NCI-H446 treated with DMSO at 0.1 percent for 48 hours (cell line): ENCODE results near the gene ZSCAN5C.
"Not testable (repeated sequence)": the region's sequence is repeated elsewhere in the genome, so short reads cannot be mapped to it uniquely, and the experiment has no call there.

Experiments used
- DNase-seq: peaks from one replicate; lab custom pipeline; 2025; lab: John Stamatoyannopoulos, UW

Gene ZSCAN5C, protein sequence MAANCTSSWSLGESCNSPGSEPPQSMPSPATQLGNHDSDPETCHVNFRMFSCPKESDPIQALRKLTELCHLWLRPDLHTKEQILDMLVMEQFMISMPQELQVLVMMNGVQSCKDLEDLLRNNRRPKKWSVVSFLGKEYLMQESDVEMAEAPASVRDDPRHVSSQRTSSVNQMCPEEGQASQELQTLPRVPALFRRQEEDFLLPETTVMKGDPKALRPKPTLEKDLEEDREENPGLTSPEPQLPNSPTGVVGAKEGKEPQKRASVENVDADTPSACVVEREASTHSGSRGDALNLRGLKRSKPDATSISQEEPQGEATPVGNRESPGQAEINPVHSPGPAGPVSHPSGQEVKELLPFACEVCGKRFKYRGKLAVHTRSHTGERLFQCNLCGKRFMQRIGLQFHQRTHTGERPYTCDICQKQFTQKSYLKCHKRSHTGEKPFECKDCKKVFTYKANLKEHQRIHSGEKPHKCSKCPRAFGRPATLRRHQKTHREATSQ

DNA sequence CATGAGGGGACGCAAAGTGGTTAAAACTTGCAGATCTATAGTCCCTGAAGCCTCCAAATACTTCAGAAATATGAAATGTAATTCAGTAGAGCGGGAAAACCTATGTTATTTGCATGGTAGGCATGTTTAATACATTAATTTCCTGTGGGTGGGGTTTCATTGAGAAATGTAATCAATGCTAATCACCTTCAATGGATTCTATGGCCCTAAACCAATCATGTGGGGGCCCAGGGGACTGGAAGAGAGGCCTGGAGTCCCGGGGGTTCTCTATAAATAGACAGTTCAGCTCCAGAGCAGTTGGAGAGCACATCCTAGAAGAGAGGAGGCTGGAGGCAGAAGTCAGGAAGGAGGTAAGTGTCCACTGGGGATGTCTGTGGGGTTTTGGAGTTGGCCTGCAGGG lies at the start of gene ZSCAN5C:
Gene ZSCAN5C, plus strand, starts transcription at position 301 of the 400 bp plus-strand sequence. CDS start 3,641 bp downstream, outside the sequence.
- DNase-seq, result no peak

DNA sequence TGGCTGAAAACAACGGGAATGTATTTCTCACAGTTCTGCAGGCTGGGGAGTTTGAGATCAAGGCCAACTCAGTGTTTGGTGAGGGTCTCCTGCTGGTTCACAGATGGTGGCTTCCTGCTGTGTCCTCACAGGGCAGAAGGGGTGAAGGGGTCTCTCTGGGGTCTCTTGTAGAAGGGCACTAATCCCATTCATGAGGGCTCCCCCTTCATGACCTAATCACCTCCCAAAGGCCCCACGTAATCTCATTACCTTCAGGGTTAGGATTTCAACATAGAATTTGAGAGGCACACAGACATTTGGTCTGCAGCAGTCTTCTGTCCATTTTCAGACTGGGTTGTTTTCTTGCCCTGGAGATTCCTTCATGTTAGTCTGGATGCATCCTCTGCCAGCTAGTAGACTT lies 49.4 kb upstream of the ZSCAN5C start:
- DNase-seq, result no peak

DNA sequence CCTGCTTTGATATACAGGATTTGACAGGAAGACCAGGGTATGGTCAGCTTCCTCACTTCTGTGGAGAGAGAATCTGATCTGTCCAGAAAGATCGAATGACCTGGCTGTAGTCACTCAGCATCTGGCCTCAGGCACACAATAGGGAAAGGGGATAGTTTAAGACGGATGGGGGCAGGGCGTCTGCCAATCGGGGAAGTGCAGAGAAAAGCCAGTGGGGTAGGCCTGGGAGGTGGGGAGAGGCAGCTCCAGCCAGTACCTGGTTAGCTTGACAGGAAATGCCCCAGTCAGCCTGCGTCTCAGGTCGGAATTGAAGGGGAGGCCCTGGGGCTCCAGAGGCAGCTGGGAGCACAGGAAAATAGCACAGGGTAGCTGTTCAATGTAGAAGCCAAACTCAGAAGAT lies 48.6 kb upstream of the ZSCAN5C start:
- DNase-seq, result no peak

DNA sequence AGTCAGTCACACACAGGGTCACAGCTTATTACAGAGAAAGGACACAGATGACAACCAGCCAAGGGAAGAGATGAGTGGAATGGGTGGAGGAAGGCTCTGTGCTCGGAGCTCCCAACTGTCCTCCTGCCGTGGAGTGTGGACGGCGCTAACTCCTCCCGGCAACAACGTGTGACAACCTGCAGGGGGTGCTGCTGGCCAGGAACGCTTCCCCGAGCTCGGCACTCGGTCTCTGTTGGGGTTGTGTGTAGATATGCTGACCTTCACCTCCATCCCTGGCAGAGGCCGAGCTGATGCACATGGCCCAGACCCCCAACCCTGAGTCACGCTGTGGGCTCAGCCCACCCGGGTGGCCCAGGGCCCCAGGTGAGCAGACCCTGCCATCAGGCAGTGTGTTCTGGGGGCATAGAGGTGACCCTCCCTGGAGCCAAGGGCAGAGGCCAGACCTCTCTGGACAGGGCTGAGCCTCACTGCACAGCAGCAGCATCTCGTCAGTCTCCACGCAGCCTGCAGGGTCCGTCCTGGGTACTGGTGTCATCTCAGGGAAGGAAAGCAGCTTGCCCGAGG lies 46.9 kb upstream of the ZSCAN5C start:
- no peak for DNase-seq

DNA sequence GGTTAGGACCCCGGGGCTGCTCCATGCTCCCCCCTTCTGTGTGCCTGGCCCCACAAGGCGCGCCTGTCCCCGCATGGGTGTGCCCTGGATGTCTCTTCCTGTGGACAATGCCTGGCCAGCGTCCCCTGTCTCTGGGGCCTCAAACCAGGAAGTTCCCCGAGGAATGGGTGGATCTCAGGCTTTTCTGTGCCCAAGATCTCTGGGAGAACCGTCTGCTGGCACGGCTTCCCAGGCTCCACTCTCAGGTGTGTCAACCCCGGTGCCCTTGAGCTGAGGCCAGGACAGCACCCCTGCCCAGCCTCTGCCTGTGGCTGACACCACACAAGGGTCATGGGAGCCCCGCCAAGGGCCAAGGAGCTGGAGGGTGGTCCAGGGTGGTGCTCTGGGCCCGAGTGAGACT lies 45.3 kb upstream of the ZSCAN5C start:
- no peak for DNase-seq

DNA sequence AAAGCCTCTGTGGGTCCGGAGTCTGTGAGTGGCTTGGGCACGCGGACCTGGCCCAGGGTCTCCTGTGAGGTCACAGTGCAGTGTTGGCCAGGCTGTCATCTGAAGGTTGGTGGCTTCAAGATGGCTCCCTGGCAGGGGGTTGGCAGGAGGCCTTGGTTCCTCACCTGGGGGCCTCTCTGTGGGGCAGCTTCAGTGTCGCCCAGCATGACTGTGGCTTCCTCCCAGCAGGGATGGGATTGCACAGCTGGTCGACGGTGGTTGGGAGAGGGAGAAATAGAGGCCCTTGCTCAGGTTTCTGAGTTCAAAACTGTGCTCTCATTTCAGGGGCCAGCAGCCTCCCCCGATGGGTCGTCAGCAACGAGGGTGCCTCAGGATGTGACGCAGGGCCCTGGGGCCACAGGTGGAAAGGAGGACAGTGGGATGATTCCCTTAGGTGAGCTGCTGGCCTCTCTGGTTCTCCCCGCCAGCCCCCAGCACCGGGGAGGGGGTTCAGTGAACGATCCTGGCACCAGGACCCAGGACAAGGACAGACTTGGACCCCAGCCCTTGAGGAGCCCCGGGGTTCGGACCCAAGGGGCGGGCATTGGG lies 43.8 kb upstream of the ZSCAN5C start:
- DNase-seq, result no peak

DNA sequence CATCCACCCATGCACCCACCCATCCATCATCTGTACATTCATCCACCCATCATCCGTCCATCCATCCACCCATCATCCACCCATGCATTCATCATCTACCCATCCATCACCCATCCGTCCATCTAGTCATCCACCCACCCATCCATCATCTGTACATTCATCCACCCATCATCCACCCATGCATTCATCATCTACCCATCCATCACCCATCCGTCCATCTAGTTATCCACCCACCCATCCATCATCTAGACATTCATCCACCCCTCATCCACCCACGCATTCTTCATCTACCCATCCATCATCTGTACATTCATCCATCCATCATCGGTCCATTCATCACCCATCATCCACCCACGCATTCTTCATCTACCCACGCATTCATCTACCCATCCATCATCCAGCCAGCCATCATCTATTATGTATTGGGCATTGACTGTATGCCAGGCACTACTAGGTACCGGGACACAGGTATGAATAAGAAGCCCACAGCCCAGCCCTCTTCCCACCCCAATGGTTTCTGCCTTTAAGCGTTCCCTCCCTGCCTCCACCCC lies 43.0 kb upstream of the ZSCAN5C start:
- no peak for DNase-seq

DNA sequence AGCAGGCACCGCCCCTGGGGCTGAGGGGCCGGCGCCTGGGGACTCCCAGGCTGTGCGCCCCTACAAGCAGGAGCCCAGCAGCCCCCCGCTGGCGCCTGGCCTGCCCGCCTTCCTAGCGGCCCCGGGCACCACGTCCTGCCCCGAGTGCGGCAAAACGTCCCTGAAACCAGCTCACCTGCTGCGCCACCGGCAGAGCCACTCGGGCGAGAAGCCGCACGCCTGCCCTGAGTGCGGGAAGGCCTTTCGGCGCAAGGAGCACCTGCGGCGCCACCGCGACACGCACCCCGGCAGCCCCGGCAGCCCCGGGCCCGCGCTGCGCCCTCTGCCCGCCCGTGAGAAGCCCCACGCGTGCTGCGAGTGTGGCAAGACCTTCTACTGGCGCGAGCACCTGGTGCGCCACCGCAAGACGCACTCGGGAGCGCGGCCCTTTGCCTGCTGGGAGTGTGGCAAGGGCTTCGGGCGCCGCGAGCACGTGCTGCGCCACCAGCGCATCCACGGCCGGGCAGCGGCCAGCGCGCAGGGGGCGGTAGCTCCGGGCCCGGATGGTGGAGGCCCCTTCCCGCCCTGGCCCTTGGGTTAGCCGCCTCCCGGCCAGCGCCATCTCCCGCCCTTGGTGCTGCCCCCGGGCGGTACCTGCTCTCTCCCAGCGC lies 42.3 kb upstream of the ZSCAN5C start:
- no peak for DNase-seq

DNA sequence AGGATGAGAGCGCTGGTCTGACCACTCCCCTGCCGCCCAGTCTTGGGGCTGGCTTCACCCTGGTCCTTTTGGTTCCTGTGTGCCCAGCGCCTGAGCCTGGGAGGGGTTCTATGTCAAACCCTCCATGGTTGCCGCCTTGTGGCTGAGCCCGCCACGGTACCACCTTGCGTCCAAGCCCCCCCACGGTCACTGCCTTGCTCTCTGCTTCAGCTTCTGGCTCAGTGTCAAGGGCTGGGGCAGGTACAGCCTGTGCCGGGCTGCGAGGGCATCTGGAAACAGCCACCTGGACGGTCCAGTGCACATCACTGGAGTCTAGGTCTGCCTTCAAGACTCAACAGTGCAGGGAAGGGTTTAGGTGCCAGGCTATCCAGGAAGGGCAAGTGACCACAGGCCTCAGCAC lies 40.5 kb upstream of the ZSCAN5C start:
- DNase-seq, result no peak

DNA sequence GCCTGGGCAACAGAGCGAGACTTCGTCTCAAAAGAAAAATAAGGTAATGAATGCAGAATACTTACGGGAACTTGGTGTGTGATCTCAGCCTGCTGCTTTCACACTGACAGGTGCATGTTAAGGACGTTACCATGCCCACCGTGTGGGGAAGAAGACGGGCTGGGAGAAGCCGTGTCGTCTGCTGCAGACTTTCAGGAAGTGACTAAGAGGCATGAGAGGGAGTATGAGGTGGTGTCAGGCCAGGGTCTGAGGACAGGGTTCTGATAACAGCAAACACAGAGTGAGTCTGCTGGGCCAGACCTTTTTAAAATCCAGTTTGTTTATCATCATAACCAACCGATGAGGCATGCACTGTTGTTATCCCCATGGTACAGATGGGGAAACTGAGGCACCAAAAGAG lies 39.8 kb upstream of the ZSCAN5C start:
- DNase-seq, result no peak

DNA sequence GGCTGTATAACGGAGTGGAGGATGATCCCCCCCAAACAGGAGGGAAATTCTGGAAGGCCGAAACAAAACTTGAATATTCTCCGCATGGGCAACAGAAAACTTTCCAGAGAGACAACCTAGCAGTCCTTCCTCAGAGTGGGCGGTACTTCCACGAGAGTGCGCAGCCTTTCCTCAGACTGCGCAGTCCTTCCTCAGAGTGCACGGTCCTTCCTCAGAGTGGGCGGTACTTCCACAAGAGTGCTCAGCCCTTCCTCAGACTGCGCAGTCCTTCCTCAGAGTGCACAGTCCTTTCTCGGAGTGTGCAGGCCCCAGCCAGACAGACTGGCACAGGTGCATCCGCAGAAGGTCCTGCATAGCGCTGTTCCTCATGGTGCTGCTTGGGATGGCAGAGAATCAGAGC lies 39.0 kb upstream of the ZSCAN5C start:
- no peak for DNase-seq

DNA sequence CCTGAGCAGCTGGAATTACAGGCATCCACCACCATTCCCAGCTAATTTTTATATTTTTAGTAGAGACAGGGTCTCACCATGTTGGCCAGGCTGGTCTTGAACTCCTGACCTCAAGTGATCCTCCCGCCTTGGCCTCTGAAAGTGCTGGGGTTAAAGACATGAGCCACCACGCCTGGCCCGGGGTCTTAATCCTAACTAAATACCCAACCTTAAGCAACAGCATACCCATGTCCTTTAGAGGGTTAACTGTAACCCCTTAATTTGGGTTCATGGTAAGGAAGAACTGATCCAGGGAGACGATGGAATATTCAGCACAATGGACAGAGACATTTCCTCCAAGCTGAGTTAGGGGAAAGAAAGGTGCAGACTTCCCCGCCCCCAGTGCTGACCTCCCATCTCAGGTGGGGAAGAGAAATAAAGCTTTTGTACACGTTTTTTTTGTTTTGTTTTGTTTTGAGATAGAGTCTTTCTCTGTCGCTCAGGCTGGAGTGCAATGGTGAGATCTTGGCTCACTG lies 35.0 kb upstream of the ZSCAN5C start:
- no peak for DNase-seq

DNA sequence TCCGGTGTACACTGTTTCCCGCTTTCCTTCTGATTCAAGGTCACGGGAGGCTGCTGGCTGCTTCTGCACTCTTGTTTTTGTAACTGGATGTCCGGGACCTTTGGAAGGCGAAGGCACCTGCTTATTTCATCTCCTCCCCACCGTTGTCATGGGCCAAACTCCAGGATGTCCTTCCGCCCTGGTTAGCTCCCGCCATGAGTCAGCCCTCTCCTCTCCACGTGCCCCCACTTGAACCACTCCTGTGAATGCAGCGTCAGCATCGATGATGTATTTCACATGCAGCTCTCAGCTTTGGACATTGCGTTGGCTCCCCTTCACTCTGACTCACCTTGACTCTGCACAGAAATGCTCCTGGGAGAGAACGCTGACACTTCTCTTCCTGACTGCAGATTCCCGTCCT lies 31.8 kb upstream of the ZSCAN5C start:
- no peak for DNase-seq

DNA sequence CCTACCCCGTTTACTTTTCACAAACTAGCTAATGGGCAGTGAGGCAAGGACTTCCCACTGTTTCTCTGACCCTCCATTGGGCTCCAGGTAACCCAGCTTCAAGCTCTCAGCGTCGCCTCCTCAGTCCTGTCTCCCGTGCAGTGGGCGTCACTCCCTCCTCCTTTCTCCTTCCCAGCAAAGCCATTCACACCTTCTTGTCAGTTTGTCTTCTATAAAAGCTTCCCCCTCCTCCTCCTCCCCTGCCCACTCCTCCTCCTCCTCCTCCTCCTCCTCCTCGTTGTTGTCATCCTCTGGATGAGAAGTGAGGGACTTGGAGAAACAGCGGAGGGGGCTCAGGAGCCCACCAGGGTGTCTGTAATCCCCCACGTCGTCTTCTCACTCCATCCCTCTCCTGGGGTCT lies 28.0 kb upstream of the ZSCAN5C start:
- no peak for DNase-seq

DNA sequence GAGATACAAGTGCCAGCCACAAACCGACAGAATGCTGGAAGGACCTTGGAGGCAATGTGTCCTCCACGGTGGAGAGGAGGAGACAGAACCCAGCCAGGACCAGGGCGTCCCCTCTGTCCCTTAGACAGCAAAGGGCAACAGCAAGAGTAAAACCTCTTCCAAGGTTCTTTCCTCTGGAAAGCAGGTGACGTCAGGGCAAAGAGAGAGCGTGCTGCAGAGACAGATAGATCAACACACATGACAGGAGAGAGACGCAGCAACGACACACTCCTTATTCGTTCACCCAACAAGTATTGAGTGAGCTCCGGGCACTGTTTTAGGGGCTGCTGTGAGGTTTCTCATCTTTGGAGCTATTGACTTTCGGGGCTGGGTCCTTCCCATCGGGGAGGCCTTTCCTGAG lies 27.5 kb upstream of the ZSCAN5C start:
- DNase-seq, result no peak

DNA sequence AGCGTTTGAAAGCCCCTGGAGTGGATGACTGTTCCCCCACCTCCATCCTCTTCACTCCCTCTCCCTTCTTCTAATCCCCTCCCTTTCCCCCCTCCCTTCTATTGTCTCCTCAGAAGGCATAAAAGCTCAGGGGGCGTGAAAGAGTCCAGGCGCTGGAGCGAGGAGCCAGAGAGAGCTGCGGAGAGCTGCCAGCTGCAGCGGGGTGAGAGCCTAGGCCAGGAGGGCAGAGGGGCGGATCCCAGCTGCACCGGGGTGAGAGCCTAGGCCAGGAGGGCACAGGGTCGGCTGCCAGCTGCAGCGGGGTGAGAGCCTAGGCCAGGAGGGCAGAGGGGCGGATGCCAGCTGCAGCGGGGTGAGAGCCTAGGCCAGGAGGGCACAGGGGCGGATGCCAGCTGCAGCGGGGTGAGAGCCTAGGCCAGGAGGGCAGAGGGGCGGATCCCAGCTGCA lies 26.2 kb upstream of the ZSCAN5C start, which contains the start of gene GALP:
Gene GALP, plus strand, starts transcription at position 148 of the 447 bp plus-strand sequence. CDS start 1,101 bp downstream, outside the sequence.
- not testable (repeated sequence) for DNase-seq

DNA sequence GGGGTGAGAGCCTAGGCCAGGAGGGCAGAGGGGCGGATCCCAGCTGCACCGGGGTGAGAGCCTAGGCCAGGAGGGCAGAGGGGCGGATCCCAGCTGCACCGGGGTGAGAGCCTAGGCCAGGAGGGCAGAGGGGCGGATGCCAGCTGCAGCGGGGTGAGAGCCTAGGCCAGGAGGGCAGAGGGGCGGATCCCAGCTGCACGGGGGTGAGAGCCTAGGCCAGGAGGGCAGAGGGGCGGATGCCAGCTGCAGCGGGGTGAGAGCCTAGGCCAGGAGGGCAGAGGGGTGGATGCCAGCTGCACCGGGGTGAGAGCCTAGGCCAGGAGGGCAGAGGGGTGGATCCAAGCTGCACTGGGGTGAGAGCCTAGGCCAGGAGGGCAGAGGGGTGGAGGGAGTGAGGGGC lies 25.8 kb upstream of the ZSCAN5C start:
- DNase-seq, result not testable (repeated sequence)

DNA sequence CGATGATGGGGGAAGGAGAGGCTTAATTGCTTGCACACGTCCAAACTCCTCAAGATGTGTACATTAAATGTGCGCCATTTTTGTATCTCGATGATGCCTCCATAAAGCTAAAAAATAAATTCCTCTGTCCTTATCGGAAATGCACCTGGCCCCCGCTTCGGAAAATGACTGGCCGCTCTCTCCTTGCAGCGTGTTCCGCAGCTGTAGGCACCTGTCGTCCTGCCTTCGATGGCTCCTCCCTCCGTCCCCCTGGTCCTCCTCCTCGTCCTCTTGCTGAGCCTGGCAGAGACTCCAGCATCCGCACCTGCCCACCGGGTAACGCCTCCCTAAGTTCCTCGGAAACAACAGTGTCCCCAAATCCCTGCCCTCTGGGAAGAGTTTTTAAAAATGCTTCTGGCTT lies 25.2 kb upstream of the ZSCAN5C start:
- no peak for DNase-seq

DNA sequence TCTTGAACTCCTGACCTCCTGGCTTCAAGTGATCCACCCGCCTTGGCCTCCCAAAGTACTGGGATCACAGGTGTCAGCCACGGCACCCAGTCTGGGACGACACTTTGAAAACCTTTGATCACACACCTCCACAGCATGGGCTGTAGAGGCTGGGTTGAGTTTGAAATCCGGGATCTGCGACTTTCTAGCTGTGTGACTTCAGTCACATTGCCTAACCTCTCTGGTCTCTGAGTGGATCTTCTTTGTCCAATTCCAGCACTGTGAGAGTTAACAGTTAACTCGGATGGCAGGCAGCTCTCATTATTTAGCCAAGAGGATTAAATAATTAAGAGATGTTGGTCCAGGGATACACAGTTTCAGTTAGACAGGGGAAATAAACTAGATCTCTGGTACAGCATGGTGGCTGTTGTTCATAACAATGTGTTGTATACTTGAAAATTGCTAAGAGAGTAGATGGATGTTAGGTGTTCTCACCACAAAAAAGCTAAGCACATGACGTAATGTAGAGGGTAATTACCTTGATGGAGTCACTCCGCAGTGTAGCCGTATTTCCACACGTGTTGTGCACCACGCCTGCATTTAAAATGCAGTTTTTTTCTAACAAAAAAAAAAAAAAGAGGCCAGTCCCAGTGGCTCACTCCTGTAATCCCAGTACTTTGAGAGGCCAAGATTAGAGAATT lies 24.4 kb upstream of the ZSCAN5C start:
- no peak for DNase-seq

DNA sequence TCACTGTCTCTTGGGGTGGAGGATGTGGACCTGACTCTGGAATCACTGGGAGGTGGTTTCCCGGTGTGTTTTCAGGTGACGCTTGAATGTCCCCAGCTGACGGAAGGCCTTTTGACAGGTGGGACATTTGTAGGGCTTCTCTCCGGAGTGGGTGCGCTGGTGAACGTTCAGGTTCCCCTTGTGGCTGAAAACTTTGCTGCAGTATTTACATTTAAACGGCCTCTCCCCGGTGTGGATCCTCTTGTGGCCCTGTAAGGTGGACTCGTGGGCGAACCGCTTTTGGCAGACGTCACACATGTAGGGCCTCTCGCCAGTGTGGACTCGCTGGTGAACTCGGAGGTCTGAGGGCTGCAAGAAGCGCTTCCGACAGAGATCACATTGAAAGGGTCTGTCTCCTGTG lies 12.3 kb upstream of the ZSCAN5C start:
- DNase-seq, result no peak

DNA sequence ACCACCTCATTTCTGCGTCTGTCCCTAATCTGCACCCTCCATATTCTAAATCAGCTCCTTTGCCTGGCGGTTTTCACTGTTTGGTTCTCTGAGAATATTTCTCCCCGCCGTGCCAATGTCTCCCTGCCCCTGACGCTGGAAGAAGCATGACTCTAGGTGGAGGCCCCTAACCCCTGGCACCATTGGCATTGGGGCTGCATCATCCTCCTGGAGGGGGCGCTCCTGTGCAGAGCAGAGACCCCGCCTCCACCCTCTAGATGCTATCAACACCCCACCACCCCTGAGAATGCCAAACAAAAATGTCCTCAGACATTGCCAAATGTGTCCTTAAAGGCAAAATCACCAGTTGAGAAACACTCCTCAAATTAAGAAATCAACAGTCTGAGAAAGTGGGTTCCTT lies 11.0 kb upstream of the ZSCAN5C start:
- DNase-seq, result no peak
